ENCODE results near the gene PCNX2.

DNA sequence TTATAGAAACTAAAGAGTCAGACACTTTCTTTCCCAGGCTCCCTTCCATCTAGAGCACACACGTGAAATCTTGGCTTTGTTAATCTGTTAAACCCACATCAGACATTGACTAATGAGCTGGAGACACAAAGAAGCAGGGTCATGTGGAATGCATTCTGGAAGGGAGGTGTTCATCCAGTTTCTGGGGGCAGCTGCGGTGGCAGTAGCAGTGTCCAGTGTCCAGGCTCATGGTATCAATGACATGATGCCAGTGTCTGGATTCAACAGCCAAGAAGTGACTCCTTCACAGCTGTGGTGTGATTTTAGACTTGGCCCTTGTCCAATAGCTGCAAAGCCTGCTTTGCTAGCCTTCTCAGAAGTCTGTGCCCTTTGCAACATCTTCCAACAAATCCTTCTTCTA lies 249.9 kb downstream of the PCNX2 start:
- TF ChIP-seq CSDC2 (CRISPR knock-in tag; IDR thresholded peaks at IDR 0.05) (no peak), ISL1 (CRISPR knock-in tag; IDR thresholded peaks at IDR 0.05) (no peak), POU6F1 (CRISPR knock-in tag; IDR thresholded peaks at IDR 0.05; ENCODE audit: borderline replicate concordance, low read depth) (no peak), CREB5 (CRISPR knock-in tag; IDR thresholded peaks at IDR 0.05; ENCODE audit: low read depth) (no peak), ARNTL (CRISPR knock-in tag; IDR thresholded peaks at IDR 0.05; ENCODE audit: borderline replicate concordance, low read depth) (no peak), ZNF565 (CRISPR knock-in tag; conservative IDR thresholded peaks at IDR 0.05; ENCODE audit: low read depth) (no peak)
- TF ChIP-seq, protein P1, sequence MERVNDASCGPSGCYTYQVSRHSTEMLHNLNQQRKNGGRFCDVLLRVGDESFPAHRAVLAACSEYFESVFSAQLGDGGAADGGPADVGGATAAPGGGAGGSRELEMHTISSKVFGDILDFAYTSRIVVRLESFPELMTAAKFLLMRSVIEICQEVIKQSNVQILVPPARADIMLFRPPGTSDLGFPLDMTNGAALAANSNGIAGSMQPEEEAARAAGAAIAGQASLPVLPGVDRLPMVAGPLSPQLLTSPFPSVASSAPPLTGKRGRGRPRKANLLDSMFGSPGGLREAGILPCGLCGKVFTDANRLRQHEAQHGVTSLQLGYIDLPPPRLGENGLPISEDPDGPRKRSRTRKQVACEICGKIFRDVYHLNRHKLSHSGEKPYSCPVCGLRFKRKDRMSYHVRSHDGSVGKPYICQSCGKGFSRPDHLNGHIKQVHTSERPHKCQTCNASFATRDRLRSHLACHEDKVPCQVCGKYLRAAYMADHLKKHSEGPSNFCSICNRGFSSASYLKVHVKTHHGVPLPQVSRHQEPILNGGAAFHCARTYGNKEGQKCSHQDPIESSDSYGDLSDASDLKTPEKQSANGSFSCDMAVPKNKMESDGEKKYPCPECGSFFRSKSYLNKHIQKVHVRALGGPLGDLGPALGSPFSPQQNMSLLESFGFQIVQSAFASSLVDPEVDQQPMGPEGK (CRISPR knock-in tag; IDR thresholded peaks at IDR 0.05; ENCODE audit: borderline replicate concordance): no peak
